ENCODE measurements around the gene CSTA.
"Not testable (repeated sequence)": the region's sequence is repeated elsewhere in the genome, so short reads cannot be mapped to it uniquely, and the experiment has no call there.

Gene CSTA

DNA sequence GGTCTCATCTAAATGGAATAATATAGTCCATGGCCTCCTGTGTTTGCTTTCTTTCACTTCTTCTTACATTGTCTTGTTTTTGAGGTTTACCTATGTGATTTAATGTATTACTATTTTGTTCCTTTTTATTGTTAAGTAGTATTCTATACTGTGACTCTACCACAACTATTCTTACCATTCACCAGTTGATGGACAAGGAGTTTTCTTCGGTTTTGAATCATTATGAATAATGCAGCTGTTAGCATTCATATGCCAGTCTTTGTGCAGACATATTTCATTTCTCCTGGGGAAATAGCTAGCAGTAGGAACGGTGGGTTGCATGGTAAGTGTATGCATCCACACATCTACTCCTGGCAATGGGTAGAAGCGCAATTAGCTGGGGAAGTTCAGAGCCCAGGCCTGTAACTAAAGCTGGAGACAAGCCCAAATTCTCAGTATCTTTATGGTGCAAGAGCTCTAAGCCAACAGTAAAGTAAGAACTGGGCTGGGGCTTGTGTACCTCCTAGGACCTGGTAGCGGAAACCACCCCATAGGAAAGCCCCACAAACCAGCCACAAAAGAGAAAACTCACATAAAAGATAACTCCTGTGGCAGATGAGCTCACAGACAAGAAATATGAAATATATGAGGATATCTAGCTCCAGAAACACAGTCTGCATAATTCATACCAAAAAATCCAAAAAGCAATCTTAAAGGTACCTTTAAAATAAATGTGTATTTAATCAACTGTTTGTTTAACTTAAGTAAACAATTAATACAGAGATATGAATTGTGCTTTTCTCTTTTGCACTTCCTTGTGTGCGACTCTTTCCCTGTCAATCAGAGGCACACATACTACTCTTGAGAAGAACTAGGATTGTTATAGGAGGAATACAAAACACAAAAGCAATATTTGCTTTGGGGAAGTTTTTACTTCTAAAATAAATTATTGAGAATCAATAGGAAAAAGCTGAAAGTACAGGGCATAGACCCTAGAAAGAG is 2.7 kb upstream of the CSTA start:
- DNase-seq = no peak

DNA sequence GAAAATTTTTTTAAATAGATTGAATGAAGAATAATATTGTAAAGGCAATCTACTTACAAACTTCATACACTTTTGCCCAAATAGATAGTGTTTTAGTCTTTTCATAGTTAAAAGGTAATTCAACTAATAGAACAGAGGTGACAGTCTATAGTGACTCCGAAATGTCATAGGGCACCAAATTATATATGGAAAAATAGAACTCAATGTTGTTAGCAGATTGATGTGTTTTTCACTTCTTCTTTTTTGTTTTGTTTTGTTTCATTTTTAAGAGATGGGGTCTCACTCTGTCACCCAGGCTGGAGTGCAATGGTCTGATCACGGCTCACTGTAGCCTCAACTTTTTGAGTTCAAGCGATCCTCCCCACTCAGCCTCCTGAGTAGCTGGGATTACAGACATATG is 721 bp downstream of the CSTA start:
- no peak for DNase-seq

DNA sequence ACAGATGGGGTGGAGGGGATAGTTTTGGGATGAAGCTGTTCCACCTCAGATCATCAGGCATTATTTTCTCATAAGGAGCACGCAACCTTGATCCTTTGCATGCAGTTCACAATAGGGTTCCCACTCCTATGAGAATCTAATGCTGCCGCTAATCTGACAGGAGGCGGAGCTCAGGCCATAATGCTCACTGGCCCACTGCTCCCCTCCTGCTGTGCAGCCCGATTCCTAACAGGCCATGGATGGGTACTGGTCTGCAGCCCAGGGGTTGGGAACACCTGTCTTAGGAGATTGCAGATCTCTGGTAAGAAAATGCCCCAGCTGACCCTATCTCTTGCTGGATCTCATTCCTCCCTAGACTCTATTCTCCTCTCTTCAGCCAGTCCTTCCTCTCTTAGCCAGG is 6.8 kb downstream of the CSTA start:
- DNase-seq = no peak

DNA sequence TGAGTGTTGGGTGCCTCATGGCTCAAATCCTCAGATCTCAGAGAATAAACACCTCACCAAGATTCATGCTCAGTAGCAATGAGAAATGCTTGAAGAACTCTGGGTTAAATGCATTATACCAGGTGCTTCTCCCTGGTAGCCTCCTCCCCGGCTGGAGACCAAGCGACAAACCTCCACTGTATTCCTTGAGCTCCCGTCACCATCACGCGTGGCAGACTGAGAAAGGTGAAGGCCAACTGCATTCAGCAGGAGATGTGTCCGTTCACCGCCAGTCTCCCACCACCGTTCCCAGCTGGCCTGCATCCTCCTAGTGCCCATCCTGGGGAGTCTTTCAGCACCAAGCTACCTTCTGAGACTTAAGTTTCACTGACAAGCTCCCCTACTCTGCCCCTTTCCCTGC is 7.5 kb downstream of the CSTA start:
- DNase-seq = no peak

DNA sequence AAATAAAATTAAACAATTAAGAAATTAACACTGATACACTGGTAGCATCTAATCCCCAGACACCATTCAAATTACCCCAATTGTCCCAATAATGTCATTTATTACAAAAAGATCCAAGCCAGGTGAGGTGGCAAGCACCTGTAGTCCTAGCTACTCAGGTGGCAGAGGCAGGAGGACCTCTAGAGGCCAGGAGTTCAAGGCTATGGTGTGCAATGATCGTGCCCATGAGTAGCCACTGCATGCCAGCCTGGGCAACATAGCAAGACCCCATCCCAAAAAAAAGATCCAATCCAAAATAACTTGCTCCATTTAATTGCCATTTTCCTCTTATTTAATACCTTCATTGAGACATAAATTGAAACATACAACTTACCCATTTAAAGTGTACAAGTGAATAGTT is 17.8 kb downstream of the CSTA start:
- DNase-seq = no peak

DNA sequence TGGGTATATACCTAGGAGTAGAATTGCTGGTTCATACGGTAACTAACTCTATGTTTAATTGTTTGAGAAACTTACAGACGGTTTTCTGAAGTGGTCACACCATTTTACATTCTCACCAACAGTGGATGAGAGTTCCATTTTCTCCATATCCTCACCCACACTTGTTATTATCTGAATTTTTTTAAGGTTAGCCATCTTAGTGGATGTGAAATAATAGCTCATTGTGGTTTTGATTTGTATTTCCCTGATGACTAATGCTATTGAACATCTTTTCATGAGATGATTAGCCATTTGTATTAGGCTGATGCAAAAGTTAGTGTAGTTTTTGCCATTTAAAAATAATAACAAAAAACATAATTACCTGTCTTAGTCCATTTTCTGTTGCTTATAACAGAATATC is 18.6 kb downstream of the CSTA start:
- no peak for DNase-seq

DNA sequence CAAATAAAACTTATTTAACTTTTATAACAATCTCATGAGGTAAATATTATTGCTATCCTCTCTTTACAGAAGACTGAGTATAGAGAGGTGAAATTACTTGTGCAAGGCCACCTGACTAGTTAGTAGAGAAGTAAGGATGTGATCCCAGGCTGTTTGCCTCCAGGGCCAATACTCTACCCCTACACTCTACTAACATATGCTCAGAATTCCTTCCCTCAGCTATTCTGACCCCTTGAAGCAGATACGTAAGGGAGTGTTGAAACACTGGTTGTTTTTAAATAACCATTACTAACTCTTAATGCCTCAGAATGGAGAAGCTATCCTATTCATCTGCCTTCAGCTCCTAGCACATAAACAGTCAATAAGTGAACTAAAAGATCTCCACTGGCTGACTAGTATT is 24.1 kb downstream of the CSTA start:
- no peak for DNase-seq

DNA sequence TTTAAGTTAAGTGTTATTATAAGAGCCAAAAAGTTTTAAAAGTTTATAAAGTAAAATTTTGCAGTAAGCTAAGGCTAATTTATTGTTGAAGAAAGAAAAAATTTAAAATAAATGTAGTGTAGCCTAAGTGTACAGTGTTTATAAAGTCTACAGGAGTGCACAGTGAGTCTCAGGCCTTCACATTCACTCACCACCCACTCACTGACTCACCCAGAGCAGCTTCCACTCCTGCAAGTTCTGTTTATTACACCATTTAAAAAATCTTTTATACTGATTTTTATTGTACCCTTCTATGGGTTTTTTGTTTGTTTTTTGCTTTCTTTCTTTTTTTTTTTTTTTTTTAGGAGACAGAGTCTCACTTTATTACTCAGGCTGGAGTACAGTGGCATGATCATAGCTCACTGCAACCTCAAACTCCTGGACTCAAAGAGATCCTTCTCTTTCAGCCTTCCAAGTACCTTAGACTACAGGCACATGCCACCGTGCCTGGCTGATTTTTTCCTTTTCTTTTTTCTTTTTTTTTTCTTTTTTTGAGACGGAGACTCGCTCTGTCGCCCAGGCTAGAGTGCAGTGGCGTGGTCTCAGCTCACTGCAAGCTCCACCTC is 25.9 kb downstream of the CSTA start:
- DNase-seq = no peak

DNA sequence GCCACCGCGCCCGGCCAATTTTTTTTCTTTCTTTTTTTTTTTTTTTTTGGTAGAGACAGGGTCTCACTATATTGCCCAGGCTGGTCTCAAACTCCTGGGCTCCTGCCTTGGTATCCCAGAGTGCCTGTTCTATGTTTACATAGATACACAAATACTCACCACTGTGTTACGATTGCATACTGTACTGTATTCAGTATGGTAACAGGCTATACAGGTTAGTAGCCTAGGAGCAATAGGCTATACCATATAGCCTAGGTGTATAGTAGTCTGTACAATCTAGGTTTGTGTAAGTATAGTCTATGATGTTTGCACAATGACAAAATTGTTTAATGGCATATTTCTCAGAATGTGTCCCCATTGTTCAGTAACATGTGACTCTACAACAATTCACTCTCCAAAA is 26.6 kb downstream of the CSTA start:
- DNase-seq = no peak

DNA sequence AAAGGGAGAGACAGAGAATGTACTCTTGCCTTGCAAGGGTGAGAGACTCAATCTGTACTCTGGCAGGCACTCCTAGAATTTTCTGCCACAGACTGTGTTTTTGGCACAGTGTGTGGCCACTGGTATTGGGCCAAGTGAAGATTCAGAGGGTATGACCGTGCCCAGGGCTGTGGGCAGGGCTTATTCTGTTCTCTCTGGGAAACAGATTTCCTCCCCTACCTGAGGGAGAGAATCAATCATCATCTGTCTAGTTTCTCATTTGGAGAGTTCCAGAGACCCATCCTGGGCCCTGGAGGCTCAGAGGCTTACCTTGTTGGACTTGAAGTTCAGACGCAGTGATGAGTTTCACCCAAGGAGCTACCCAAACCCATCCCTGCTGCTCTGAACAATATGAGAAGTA is 28.2 kb downstream of the CSTA start:
- DNase-seq = no peak

DNA sequence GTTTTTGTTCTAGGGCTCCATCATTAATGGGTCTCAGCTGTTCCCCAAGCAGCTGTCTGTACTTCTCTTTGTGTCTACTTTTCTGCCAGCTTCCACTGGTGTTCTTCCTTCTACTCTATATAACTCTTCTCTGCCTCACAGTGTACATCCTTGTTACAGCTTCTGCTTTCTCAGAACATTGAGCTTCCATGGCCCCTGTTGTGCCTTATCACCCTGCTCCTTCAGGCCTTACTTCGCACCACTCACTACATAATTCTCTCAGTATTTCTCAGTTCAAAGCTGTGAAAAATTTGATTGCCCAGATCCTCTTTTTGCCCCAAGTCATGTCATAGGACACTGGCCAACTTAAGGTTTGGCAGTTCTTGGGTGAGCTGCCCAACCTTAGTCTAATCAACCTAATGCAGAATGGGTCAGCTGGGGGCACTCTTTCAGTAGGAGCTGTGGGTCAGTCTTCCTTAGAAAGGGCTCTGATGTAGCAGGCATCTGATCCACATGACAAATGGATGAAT is 28.9 kb downstream of the CSTA start:
- DNase-seq = no peak

DNA sequence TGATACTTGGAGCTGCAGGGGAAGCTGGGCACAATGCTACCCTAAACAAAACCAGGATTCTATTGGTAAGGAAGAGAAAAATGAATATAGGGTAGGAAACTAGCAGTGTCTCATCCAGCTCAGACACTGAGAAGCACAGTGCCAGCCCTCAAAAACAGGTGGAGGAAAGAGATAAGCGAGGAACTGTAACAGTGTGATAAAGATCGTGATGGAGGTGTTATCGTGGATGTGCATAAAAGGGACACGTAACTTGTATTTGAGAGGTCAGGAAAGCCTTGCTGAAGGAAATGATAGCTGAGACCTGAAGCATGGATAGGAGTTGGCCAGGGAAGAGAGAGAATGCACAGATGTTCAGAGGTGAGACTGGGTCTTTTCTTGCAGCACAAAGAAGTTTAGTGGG is 30.6 kb downstream of the CSTA start:
- DNase-seq = no peak

DNA sequence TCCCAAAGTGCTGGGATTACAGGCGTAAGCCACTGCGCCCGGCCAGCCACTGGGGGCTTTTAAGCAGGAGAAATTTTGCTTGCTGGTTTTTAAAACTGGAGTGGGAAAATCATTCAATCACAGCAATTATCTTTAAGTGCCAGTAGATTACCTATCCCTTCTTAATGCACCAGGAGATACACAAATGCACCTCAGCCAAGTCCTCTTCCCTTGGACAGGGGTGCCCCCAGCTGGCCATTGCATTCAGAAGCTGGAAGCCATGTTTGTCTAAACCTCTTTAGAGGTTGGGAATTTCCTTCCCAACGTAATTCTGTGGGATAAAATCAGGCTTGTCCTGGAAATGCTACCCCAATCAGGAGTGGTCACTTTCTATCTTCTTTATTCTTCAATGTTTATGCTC is 31.4 kb downstream of the CSTA start:
- DNase-seq = no peak

DNA sequence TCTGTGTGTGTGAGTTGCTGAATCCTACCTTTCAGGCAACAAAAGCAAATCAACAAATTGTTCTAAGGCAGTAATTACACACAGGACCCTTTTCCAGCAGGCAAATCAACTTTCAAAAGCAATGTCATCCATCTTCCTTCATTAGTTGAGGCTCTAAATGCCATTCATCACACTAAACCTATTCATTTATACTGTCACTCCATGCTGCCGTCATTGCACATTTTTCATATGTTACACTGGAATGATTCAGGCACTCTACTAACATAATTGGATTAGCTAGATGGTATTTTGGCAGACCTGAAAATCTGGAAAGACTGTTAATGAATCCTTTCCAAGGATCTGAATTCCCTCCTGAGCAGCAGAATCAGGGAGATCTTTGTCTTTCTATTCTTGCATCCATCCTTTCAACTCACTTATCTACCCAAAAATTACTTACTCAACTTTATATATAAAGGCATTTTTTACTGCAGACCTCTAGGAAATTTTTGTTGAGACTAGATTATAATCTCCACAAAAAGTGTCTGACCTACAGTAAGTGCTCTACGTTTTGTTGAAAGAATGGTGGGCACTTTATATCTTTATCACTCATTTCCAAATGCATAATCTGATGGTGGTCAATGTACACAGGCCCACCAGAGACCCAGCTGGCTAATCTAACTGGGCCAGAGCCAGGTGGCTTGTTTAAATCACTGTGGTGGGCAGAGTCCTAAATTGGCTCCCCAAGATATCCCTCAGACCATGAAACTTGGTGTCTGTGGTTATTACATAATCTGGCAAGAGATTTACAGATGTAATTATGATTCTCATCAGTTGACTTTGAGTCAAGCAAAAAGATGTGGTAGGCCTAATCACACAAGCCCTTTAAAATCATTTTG is 33.0 kb downstream of the CSTA start:
- no peak for DNase-seq

DNA sequence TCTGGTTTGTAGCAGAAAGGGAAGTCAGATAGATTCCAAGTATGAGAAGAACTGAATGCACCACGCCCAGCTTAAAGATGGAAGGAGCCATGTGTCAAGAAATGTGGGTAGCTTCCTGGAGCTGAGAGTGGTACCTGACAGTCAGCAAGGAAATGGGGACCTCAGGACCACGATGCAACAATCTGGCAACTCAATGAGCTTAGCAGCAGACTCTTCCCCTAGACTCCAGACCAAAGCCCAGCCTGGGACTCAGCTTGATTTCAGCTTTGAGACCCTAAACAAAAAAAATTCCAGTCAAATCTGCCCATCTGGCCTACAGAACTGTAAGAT is 33.6 kb downstream of the CSTA start:
- no peak for DNase-seq

DNA sequence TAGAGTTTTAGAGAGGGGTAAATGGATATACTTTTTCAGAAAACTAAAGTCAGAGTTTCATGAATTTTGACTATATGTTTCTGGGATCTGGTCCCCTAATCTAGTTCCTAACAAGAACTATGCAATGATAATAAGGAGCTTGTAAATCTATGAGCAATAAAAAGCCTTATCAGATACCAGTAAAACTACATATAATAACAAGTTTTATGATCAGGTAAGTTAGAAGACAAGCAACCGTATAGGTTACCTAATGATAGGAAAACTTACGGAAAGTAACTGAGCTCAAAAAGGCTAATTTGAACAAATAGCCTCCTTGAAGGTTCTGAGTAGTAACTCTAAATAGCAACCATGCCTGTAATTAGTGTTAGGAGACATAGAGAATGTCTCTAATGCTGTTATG is 37.0 kb downstream of the CSTA start:
- DNase-seq = no peak

DNA sequence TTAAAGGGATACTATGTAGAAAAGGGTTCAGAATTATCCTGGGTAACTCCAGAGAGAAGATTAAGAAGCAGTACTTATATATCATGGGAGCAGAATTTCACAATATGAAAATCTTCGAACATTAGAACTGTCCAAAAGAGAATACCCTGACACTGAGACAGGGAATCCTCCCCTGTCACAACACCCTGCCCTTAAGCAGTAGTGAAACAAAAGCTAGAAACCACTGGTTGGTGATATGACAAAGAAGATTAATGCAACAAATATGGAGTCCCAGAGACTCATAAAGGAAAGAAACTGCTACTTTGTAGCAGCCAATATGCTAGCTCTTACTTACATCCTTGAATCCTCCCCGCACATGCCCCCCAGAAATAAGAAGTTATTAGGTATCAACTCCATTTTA is 39.4 kb downstream of the CSTA start:
- DNase-seq = no peak

DNA sequence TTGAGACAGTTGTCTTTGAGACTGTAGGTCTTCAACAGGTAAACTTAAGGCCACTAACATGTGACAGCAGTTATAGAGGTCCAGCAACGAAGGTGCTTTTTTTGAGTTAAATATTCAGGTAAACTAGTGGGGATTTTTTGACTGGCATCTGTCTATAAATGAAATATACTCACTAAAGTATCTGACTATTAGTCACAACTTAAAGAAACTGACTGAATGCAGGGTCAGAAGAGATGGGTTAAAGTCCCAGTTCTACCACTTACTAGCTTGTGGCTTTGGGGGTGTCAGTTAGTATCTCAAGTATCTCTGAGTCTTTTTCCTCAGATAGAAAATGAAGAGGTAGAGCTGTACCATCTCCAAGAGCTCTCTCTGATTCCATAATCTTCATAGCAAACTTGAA is 40.0 kb downstream of the CSTA start:
- DNase-seq = no peak

DNA sequence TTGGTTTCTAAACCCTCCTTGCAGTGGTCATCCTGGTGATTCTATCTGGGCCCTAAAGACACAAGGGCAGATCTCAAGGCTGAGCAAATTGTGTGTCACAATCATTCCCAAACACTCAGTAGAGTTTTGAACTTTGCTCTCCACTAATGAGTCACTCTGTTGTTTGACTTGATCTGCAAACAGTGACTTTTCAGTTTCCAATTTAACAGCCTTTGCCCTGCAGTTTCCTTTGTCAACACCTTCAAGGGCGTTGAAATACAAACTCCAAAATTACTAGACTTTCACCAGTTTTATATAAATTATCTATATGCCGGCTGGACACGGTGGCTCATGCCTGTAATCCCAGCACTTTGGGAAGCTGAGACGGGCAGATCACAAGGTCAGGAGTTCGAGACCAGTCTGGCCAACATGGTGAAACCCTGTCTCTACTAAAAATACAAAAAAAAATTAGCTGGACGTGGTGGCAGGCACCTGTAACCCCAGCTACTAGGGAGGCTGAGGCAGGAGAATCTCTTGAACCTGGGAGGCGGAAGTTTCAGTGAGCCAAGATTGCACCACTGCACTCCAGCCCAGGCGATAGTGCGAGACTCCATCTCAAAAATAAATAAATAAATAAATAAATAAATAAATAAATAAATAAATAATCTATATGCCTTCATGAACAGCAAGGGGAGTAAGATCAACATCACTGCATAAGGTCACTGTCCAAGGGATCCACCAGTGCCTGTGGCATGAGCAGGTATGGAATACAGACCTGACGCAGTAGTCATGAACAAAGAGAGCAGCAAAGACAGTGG is 40.7 kb downstream of the CSTA start:
- not testable (repeated sequence) for DNase-seq

DNA sequence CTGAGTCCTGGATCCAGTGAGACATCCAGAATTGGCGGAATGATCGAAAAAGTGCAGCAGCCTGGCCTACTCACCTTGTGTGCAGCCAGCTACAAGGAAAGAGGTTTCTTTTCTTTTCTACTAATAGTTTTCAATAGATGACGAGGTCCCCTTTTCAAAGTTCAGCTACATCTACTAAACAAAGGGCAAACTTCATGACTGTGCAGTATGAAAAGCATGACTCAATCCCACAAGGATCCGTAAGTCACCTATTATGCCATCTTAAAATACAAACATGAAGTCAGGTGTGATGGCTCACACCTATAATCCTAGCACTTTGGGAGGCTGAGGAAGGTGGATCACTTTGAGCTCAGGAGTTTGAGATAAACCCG is 41.3 kb downstream of the CSTA start:
- DNase-seq = no peak

DNA sequence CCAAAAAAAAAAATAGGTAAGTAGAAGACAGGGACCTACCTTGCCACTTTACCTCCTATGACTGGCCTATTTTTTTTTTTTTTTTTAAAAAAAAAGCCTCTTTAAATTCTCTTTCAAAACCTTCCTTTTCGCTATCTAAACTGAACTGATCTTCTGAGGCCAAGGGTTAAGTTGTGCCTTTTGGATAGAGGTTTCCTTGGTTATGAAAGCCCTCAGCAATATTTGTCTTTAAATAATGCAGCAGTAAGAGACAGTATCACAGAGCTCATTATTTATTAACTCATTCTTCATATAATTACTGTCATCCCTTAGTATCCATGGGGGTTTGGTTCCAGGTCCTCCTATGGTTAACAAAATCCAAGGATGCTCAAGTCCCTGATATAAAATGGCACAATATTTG is 49.0 kb downstream of the CSTA start:
- no peak for DNase-seq

DNA sequence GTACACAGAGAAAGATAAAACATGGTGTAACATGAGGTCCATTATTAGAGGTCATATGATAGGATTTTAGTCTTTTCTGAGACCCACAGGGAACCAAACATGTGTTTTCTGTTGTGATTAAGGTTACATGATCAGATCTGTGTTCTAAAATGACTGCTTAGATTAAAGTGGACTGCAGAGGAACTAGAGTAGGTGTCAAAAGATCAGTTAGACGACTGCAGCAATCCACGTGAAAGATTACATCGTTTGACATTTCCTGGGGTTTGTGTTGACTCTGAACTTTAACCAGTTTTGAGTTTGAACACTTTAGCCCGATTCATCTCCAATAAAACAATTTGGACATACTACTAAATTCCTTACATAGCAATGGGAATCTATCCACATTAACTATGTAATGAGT is 52.9 kb downstream of the CSTA start:
- no peak for DNase-seq
